Measurements from ENCODE around the gene TIMM10B. TPM values are rescaled to one million over a fixed set of nuclear protein-coding genes. Genes with fewer than 3 reads are reported as not detected.

Gene TIMM10B
- total and polyA plus RNA-seq, 2 of the 4 experiments (the other 2 are of a cell fraction), result 24.7 to 27.1 TPM

GRCh38 chr11:6437993-6438392 lies 43.3 kb upstream of the TIMM10B start:
- no peaks in the 10 kb centered on the region for H3K9me1 ChIP-seq (ENCODE audit: insufficient read depth, low read length)
- H2BK20ac ChIP-seq (ENCODE audit: low read depth, low read length), result no peak overlapping the region
- no peak overlapping the region for H3K18ac ChIP-seq (ENCODE audit: low read depth, low read length)
- CTCF ChIA-PET, result interaction anchor here (2.1 to 2.6 kb wide), 2 partner anchors 11 to 59 kb away, joined by 7 to 19 read pairs; no protein-coding TSS in a partner anchor
- WGBS, 2 experiments (ENCODE audit: extremely low coverage in 2 of 2, insufficient read length in 1 of 2), result no CpG with 5 or more reads among the region's 3 CpGs
- H3K56ac ChIP-seq (ENCODE audit: extremely low read depth, insufficient read depth, low read length), result no peak overlapping the region
- no peak overlapping the region for H2AK9ac ChIP-seq (replicated peaks; ENCODE audit: low read depth, low read length, poor library complexity)
- no peak overlapping the region for H3K27ac ChIP-seq (ENCODE audit: insufficient read depth, low read length)
- DNase-seq (no peak), ATAC-seq (ENCODE audit: low read depth) (no peak)
- dilution Hi-C loops (cut with HindIII; ENCODE audit: low sequenced_read_pairs, unreplicated experiment), result no loop called here
- no peak overlapping the region for H2AK5ac ChIP-seq (ENCODE audit: low read depth, low read length)
- no peak overlapping the region for H2BK15ac ChIP-seq (ENCODE audit: low read depth, low read length)
- in situ Hi-C loops (cut with MboI; ENCODE audit: low sequenced_read_pairs), result no loop called here
- H3K14ac ChIP-seq (replicated peaks; ENCODE audit: low read depth, low read length), result no peak overlapping the region
- H2BK120ac ChIP-seq (ENCODE audit: low read depth, low read length), result no peak overlapping the region
- H4K5ac ChIP-seq (ENCODE audit: low read depth, low read length), result no peak overlapping the region
- no peak overlapping the region for H3K4me3 ChIP-seq (ENCODE audit: insufficient read depth, low read depth, low read length)
- no TSS peak for BruUV-seq (replicated peaks)
- no peak overlapping the region for H3K23ac ChIP-seq (ENCODE audit: low read depth, low read length)
- no peaks in the 10 kb centered on the region for H3K9me3 ChIP-seq (ENCODE audit: control insufficient read depth, insufficient read depth, low read length)
- H3K9ac ChIP-seq (ENCODE audit: low read depth, low read length), result no peak overlapping the region
- no peaks in the 10 kb centered on the region for H3K27me3 ChIP-seq (ENCODE audit: control insufficient read depth, insufficient read depth, low read length)
- H3K79me1 ChIP-seq (ENCODE audit: low read depth in 1 of 2, low read length in 2 of 2), result no peaks in the 10 kb centered on the region
- no peak overlapping the region for H2BK5ac ChIP-seq (ENCODE audit: low read depth, low read length, poor library complexity, severe bottlenecking)
- H3K36me3 ChIP-seq (ENCODE audit: control insufficient read depth, insufficient read depth, low read length), result no peaks in the 10 kb centered on the region
- no peaks in the 10 kb centered on the region for H4K20me1 ChIP-seq (ENCODE audit: insufficient read depth, low read length)
- H3K4me1 ChIP-seq (ENCODE audit: control insufficient read depth, insufficient read depth, low read length), result no peaks in the 10 kb centered on the region
- TF ChIP-seq BHLHE40 (IDR thresholded peaks at IDR 0.05; ENCODE audit: low read depth, low read length) (no peak), MAFK (IDR thresholded peaks at IDR 0.05; ENCODE audit: low read depth, low read length) (no peak), MAZ (IDR thresholded peaks at IDR 0.05; ENCODE audit: borderline replicate concordance, low read depth, low read length) (no peak), RCOR1 (IDR thresholded peaks at IDR 0.05; ENCODE audit: insufficient replicate concordance, low read length) (no peak), CHD1 (IDR thresholded peaks at IDR 0.05; ENCODE audit: low read depth, low read length) (no peak), POLR2A (IDR thresholded peaks at IDR 0.05; ENCODE audit: low read depth, low read length) (no peak), RFX5 (IDR thresholded peaks at IDR 0.05; ENCODE audit: low read depth, low read length) (no peak), NFE2L2 (IDR thresholded peaks at IDR 0.05; ENCODE audit: low read depth, low read length) (no peak), FOS (IDR thresholded peaks at IDR 0.05; ENCODE audit: low read depth, low read length) (no peak), RAD21 (IDR thresholded peaks at IDR 0.05; ENCODE audit: low read length) (no peak), SMC3 (IDR thresholded peaks at IDR 0.05; ENCODE audit: low read depth, low read length) (no peak), CEBPB (IDR thresholded peaks at IDR 0.05; ENCODE audit: low read depth, low read length) (no peak), CTCF (conservative IDR thresholded peaks at IDR 0.05; ENCODE audit: low read depth, low read length) (no peak), ELK1 (IDR thresholded peaks at IDR 0.05; ENCODE audit: borderline replicate concordance, low read depth, low read length) (no peak), MXI1 (IDR thresholded peaks at IDR 0.05; ENCODE audit: borderline replicate concordance, low read depth, low read length) (no peak)
- TF ChIP-seq, protein P1, sequence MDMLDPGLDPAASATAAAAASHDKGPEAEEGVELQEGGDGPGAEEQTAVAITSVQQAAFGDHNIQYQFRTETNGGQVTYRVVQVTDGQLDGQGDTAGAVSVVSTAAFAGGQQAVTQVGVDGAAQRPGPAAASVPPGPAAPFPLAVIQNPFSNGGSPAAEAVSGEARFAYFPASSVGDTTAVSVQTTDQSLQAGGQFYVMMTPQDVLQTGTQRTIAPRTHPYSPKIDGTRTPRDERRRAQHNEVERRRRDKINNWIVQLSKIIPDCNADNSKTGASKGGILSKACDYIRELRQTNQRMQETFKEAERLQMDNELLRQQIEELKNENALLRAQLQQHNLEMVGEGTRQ (IDR thresholded peaks at IDR 0.05; ENCODE audit: low read depth, low read length), result no peak
- no peak overlapping the region for H3K4me2 ChIP-seq (ENCODE audit: low read depth, low read length)
- intact Hi-C loops (cut with micrococcal nuclease), result no loop called here
- POLR2A ChIA-PET (ENCODE audit: unreplicated experiment), result no interaction called here
- H4K8ac ChIP-seq (ENCODE audit: low read depth in 2 of 2, low read length in 2 of 2), result no peak overlapping the region
- no peak overlapping the region for H4K91ac ChIP-seq (ENCODE audit: insufficient read depth, low read depth, low read length)
- no peak overlapping the region for H3K4ac ChIP-seq (ENCODE audit: low read depth, low read length)
- no peak overlapping the region for H2AFZ ChIP-seq (replicated peaks; ENCODE audit: low read length, poor library complexity)

Data from IMR-90 (cell line).